PC-3 (cell line): ENCODE measurements around the gene GNPDA1. TPM values are rescaled to one million over a fixed set of nuclear protein-coding genes. Genes with fewer than 3 reads are reported as not detected.
"Not testable (repeated sequence)": the region's sequence is repeated elsewhere in the genome, so short reads cannot be mapped to it uniquely, and the experiment has no call there.

ENCODE experiments used
- ATAC-seq: fragments of 200-7000 bp; cut with Tn5 transposase; 2 replicates; pipeline ENCODE4 v1.9.1; 2020; ENCODE audit warnings: mild to moderate bottlenecking, moderate library complexity
- BruUV-seq: library from RNA; stranded (reverse); fragments of 400-500 nt; replicated peaks from 2 replicates; lab custom pipeline; 2021; lab: Mats Ljungman, UMichigan
- CTCF ChIA-PET: fragments of 300-600 bp; sonication (Branson Sonifier 250); formaldehyde crosslinking; loops from one replicate; lab custom pipeline; 2022; ENCODE audit warnings: antibody characterized with exemption; lab: Charles Lee
- POLR2A ChIA-PET: fragments of 300-600 bp; sonication (Branson Sonifier 250); formaldehyde crosslinking; loops from one replicate; lab custom pipeline; 2022; ENCODE audit warnings: antibody characterized with exemption; ENCODE audit not compliant: unreplicated experiment; lab: Charles Lee
- DNase-seq: peaks from one replicate; pipeline ENCODE4 v3.0.0-alpha.2; 2015
- H2AFZ ChIP-seq: fragments of 300-600 bp; sonication (generic); 2 replicates; pipeline ENCODE4 v1.6.0; 2016; ENCODE audit warnings: antibody characterized with exemption, low read length
- H3F3A ChIP-seq: fragments of 300-600 bp; sonication (generic); one replicate; pipeline ENCODE4 v1.6.0; 2017; ENCODE audit warnings: antibody characterized with exemption, low read length, control low read depth, mild to moderate bottlenecking; ENCODE audit not compliant: unreplicated experiment
- H3K27ac ChIP-seq: fragments of 300-600 bp; sonication (generic); 2 replicates; pipeline ENCODE4 v1.5.1; 2016; ENCODE audit warnings: mild to moderate bottlenecking, low read length
- H3K27me3 ChIP-seq: fragments of 300-600 bp; sonication (generic); 2 replicates; pipeline ENCODE4 v1.6.1; 2016; ENCODE audit warnings: low read length, mixed read lengths
- H3K36me3 ChIP-seq: fragments of 300-600 bp; sonication (generic); 2 replicates; pipeline ENCODE4 v1.6.1; 2016; ENCODE audit warnings: low read depth, mixed run types, low read length, mixed read lengths
- H3K4me1 ChIP-seq: fragments of 300-600 bp; sonication (generic); 2 replicates; pipeline ENCODE4 v1.5.1; 2016; ENCODE audit warnings: low read length; ENCODE audit not compliant: insufficient read depth
- H3K4me2 ChIP-seq: fragments of 300-600 bp; sonication (generic); 2 replicates; pipeline ENCODE4 v1.6.0; 2016; ENCODE audit warnings: low read length
- H3K4me3 ChIP-seq: fragments of 300-600 bp; sonication (generic); 2 replicates; pipeline ENCODE4 v1.5.1; 2016; ENCODE audit warnings: mild to moderate bottlenecking, low read length, mixed read lengths
- H3K79me2 ChIP-seq: fragments of 300-600 bp; sonication (generic); 2 replicates; pipeline ENCODE4 v1.6.1; 2017; ENCODE audit warnings: low read length, mixed read lengths
- H3K9ac ChIP-seq: fragments of 300-600 bp; sonication (generic); 2 replicates; pipeline ENCODE4 v1.6.0; 2016; ENCODE audit warnings: mild to moderate bottlenecking, low read length
- H3K9me2 ChIP-seq: fragments of 300-600 bp; sonication (generic); replicated peaks from 2 replicates; pipeline ENCODE4 v1.6.1; 2016; ENCODE audit warnings: mixed run types, low read length, mixed read lengths
- H3K9me3 ChIP-seq: fragments of 300-600 bp; sonication (generic); 2 replicates; pipeline ENCODE4 v1.6.1; 2016; ENCODE audit warnings: low read length, mixed read lengths
- H4K20me1 ChIP-seq: fragments of 300-600 bp; sonication (generic); 2 replicates; pipeline ENCODE4 v1.6.1; 2016; ENCODE audit warnings: low read length, mixed read lengths
- EZH2 ChIP-seq: fragments of 300-600 bp; sonication (generic); IDR thresholded peaks from one replicate; pipeline ENCODE4 v1.6.1; 2017; ENCODE audit warnings: antibody characterized with exemption, mild to moderate bottlenecking, low read length; ENCODE audit not compliant: unreplicated experiment
- EZH2phosphoT487 ChIP-seq: fragments of 300-600 bp; sonication (generic); IDR thresholded peaks from 2 replicates; pipeline ENCODE4 v1.6.1; 2018; ENCODE audit warnings: mild to moderate bottlenecking, antibody characterized with exemption, low read length, borderline replicate concordance
- intact Hi-C: fragments of 100-400 bp; cut with micrococcal nuclease; formaldehyde crosslinking; loops from 2 replicates; pipeline ENCODE4 v1.9.0; 2023
- total RNA-seq: library from RNA; depleted of rRNA; stranded (reverse); fragments of >200 nt; gene quantifications from 2 replicates; pipeline ENCODE4 v1.2.3, GENCODE V29; 2014
- TF ChIP-seq, protein P1 (sequence below): fragments of 300-600 bp; sonication (generic); conservative IDR thresholded peaks from 2 replicates; pipeline ENCODE4 v1.5.1; 2017; ENCODE audit warnings: antibody characterized with exemption, low read depth, mild to moderate bottlenecking, low read length

The GNPDA1 gene
- total RNA-seq, 1 experiment from 2014 or later, result 34.7 TPM

DNA sequence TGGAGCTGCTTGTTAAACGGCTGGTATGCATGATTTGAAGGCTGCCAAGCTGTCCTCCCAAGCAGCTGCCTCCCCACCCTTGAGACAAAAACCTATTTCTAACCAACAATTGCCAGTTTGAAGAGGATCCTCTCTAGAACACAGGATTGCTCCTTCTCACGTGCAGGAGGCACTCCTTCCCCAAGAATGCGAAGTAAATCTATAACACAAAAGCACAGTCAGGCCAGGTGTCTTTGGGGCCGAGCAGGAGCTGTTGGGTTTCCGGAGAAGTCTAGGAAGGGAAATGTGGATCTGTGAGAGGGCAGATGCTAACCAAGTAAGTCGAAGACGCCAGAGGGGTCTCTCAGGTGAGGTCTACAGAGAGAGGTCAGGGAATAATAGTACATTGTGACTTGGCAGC, 35.4 kb upstream of the GNPDA1 start:
- ATAC-seq (no peak), DNase-seq (no peak)
- H3K36me3 ChIP-seq, result no peaks in the 10 kb centered on the region
- H3K9ac ChIP-seq, result no peak overlapping the region
- CTCF ChIA-PET, result no interaction called here
- no peaks in the 10 kb centered on the region for H3K79me2 ChIP-seq
- no peaks in the 10 kb centered on the region for H3F3A ChIP-seq
- intact Hi-C loops, result no loop called here
- no peak overlapping the region for H3K4me2 ChIP-seq
- H2AFZ ChIP-seq, result no peak overlapping the region
- H3K4me3 ChIP-seq, result no peak overlapping the region
- no TSS peak for BruUV-seq
- no peaks in the 10 kb centered on the region for H4K20me1 ChIP-seq
- POLR2A ChIA-PET, result no interaction called here
- H3K27me3 ChIP-seq, result no peaks in the 10 kb centered on the region
- H3K4me1 ChIP-seq, result peaks cover 3% of the 10 kb centered on the region; the same call in 1 of the 2 replicates
- TF ChIP-seq EZH2phosphoT487, result no peak
- no peak for TF ChIP-seq EZH2
- TF ChIP-seq, protein P1, sequence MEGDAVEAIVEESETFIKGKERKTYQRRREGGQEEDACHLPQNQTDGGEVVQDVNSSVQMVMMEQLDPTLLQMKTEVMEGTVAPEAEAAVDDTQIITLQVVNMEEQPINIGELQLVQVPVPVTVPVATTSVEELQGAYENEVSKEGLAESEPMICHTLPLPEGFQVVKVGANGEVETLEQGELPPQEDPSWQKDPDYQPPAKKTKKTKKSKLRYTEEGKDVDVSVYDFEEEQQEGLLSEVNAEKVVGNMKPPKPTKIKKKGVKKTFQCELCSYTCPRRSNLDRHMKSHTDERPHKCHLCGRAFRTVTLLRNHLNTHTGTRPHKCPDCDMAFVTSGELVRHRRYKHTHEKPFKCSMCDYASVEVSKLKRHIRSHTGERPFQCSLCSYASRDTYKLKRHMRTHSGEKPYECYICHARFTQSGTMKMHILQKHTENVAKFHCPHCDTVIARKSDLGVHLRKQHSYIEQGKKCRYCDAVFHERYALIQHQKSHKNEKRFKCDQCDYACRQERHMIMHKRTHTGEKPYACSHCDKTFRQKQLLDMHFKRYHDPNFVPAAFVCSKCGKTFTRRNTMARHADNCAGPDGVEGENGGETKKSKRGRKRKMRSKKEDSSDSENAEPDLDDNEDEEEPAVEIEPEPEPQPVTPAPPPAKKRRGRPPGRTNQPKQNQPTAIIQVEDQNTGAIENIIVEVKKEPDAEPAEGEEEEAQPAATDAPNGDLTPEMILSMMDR, result no peak
- H3K27ac ChIP-seq, result no peak overlapping the region
- H3K9me2 ChIP-seq, result no peaks in the 10 kb centered on the region
- H3K9me3 ChIP-seq, result no peaks in the 10 kb centered on the region

DNA sequence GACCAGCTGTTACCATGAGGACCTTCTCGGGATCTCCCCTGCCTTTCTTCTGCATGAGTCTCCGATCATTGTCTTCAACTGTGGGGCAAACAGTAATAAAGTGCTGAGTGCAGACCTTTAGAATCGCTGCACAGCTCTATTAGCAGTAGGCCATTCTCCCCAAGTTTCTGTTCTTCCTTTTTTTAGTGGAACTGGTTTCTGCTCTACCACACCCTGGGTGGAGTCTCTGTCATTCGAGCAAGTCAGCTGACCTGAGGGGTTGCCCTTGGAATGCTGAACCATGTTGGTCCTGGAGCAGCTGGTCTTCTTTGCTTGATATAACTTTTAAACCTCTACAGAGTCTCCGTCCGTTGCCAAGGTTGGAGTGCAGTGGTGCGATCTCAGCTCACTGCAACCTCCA, 33.4 kb upstream of the GNPDA1 start:
- Histone ChIP-seq H3K27me3 (no peaks in the 10 kb centered on the region), H3K4me2 (no peak overlapping the region), H3K4me3 (no peak overlapping the region), H3K79me2 (no peaks in the 10 kb centered on the region), H3K9ac (no peak overlapping the region), H4K20me1 (no peaks in the 10 kb centered on the region), H3F3A (no peaks in the 10 kb centered on the region), H3K27ac (no peak overlapping the region), H3K36me3 (no peaks in the 10 kb centered on the region), H3K4me1 (no peaks in the 10 kb centered on the region), H3K9me2 (no peaks in the 10 kb centered on the region), H2AFZ (no peak overlapping the region), H3K9me3 (no peaks in the 10 kb centered on the region)
- no peak for TF ChIP-seq EZH2phosphoT487
- no peak for TF ChIP-seq EZH2
- TF ChIP-seq, protein P1, result no peak
- ATAC-seq (no peak), DNase-seq (no peak)
- POLR2A ChIA-PET, result no interaction called here
- CTCF ChIA-PET, result no interaction called here
- BruUV-seq, result no TSS peak
- intact Hi-C loops, result no loop called here

DNA sequence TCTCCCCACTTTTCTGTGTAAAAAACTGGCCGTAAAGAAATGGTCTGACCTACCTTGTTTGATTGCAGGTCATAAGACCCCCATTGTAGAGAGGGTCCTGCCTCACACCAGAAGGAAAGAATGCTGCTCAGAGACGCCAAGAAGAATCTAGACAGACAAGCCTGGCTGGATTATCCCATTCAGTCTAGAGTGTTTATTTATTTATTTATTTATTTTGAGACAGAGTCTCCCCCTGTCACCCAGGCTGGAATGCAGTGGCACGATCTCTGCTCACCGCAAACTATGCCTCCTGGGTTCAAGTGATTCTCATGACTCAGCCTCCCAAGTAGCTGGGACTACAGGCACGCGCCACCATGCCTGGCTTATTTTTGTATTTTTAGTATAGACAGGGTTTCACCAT, 28.1 kb upstream of the GNPDA1 start:
- CTCF ChIA-PET, result not testable (repeated sequence)

More for the DNA sequence above, 28.1 kb upstream of the GNPDA1 start:
- ATAC-seq, BruUV-seq, H3K4me3 ChIP-seq, intact Hi-C loops, H3K79me2 ChIP-seq, POLR2A ChIA-PET, H3K4me2 ChIP-seq, H3K4me1 ChIP-seq, H2AFZ ChIP-seq, DNase-seq, H3K36me3 ChIP-seq, H3K9me2 ChIP-seq, H3F3A ChIP-seq, H4K20me1 ChIP-seq, H3K9ac ChIP-seq, H3K27me3 ChIP-seq, H3K9me3 ChIP-seq, H3K27ac ChIP-seq: not testable (repeated sequence)
